Measurements from ENCODE around the gene APEX1. TPM values are rescaled to one million over a fixed set of nuclear protein-coding genes. Genes with fewer than 3 reads are reported as not detected.

The APEX1 gene
- polyA plus RNA-seq, 1 of the 3 experiments (the other 2 are of a cell fraction): 279 TPM

GRCh38 chr14:20434701-20435581, 20.1 kb upstream of the APEX1 start (continued):
- TF ChIP-seq USF2 (IDR thresholded peaks at IDR 0.05; ENCODE audit: borderline replicate concordance, low read depth, low read length): no peak
- no peak for TF ChIP-seq NRF1 (IDR thresholded peaks at IDR 0.05; ENCODE audit: low read depth, low read length)
- TF ChIP-seq GATA2 (CRISPR knock-in tag; IDR thresholded peaks at IDR 0.05): no peak
- TF ChIP-seq ZBTB33 (IDR thresholded peaks at IDR 0.05; ENCODE audit: borderline replicate concordance, low read depth): no peak
- no peak for TF ChIP-seq FOXM1 (IDR thresholded peaks at IDR 0.05; ENCODE audit: low read depth)

- Histone ChIP-seq H2AFZ (ENCODE audit: low read depth) (no peak within 1 kb of the TSS), H3K27ac (ENCODE audit: low read depth in 2 of 2, low read length in 1 of 2) (no peak within 1 kb of the TSS), H3F3A (replicated peaks; ENCODE audit: insufficient read depth) (no peaks in the 10 kb centered on the region), H3K9me2 (no peaks in the 10 kb centered on the region), H3K79me2 (ENCODE audit: insufficient read depth) (no peaks in the 10 kb centered on the region), H3K4me2 (no peak within 1 kb of the TSS), H3K4me1 (ENCODE audit: control insufficient read depth in 1 of 2, insufficient read depth in 2 of 2, low read depth in 1 of 2, low read length in 1 of 2) (no peaks in the 10 kb centered on the region), H3K27me3 (ENCODE audit: insufficient read depth) (no peaks in the 10 kb centered on the region; the same call in 1 of the 2 replicates), H3K9me3 (no peaks in the 10 kb centered on the region), H3K36me3 (replicated peaks in 1 of 2; ENCODE audit: control insufficient read depth in 1 of 2, insufficient read depth in 2 of 2, low read length in 1 of 2) (no peaks in the 10 kb centered on the region), H3K4me3 (ENCODE audit: low read depth in 2 of 2, low read length in 1 of 2) (no peak within 1 kb of the TSS), H4K20me1 (ENCODE audit: insufficient read depth) (no peaks in the 10 kb centered on the region), H3K9ac (no peak within 1 kb of the TSS)
- TF ChIP-seq USF2 (IDR thresholded peaks at IDR 0.05; ENCODE audit: borderline replicate concordance, low read depth, low read length) (no peak), TEAD4 (IDR thresholded peaks at IDR 0.05; ENCODE audit: borderline replicate concordance, insufficient read depth) (no peak), REST (IDR thresholded peaks at IDR 0.05; ENCODE audit: low read depth, low read length) (no peak), TAF1 (IDR thresholded peaks at IDR 0.05; ENCODE audit: borderline replicate concordance, low read depth, low read length) (no peak), YY1 (IDR thresholded peaks at IDR 0.05; ENCODE audit: low read depth) (no peak), USF1 (IDR thresholded peaks at IDR 0.05; ENCODE audit: borderline replicate concordance, low read depth) (no peak), IRF3 (IDR thresholded peaks at IDR 0.05; ENCODE audit: low read depth, low read length) (no peak), ELF1 (IDR thresholded peaks at IDR 0.05) (no peak)
- POLR2A ChIA-PET: no interaction called here
- whole genome bisulfite sequencing (ENCODE audit: low lambda C conversion rate): 78% methylated on average over 13 of the region's 17 CpGs
- CTCF ChIA-PET: interaction anchor here (0.7 to 1.8 kb wide), 2 partner anchors 20 to 177 kb away, joined by 3 to 8 read pairs; no protein-coding TSS in a partner anchor
- no peak for DNase-seq
These were observed 19.3 kb upstream of the APEX1 start, which contains the start of gene KLHL33 for GRCh38 chr14:20435582-20436362. Gene KLHL33 (minus strand): TSS chr14:20436166. CDS start chr14:20435811, 355 bp downstream.

Data from SK-N-SH (cell line).